GM15510 (cell line): ENCODE data around the gene SLC1A5.

Experiments
- POLR2A ChIP-seq: IDR thresholded peaks from 3 replicates; pipeline ENCODE4 v1.6.1; 2011; ENCODE audit warnings: borderline replicate concordance; ENCODE audit not compliant: insufficient read length; ENCODE audit errors: extremely low read depth

SLC1A5 gene

GRCh38 chr19:46788262-46788967, at the start of gene SLC1A5:
TSS of gene SLC1A5 (minus strand) at chr19:46788594. CDS start at chr19:46787965, 629 bp downstream.
- TF ChIP-seq POLR2A, result peak; percentile 100

DNA sequence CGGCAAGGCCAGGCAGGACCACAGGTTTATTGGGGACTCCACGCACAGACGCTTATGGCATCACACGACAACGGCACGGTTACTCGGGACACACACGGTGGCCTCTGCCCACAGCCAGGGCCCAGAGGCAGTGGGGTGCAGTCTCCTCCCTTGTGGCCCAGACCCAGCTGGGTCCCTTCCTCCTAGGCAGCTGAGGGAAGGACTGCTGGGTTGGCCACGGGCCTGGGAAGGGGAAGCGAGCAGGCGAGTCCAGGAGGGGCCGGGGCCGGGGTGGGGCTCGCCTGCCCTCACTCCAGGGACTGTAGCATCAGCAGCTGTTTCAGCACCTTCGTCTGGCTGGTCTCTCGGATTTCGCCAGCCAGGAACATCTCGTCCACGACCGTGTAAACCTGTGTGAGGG, 49.8 kb upstream of the SLC1A5 start:
- TF ChIP-seq POLR2A, result no peak

- TF ChIP-seq POLR2A, result no peak
Measured at GRCh38 chr19:46834984-46835383, 46.6 kb upstream of the SLC1A5 start.

- no peak for TF ChIP-seq POLR2A
Measured at GRCh38 chr19:46834121-46834520, 45.7 kb upstream of the SLC1A5 start.

- no peak for TF ChIP-seq POLR2A
Measured at GRCh38 chr19:46830864-46831263, 42.5 kb upstream of the SLC1A5 start.

DNA sequence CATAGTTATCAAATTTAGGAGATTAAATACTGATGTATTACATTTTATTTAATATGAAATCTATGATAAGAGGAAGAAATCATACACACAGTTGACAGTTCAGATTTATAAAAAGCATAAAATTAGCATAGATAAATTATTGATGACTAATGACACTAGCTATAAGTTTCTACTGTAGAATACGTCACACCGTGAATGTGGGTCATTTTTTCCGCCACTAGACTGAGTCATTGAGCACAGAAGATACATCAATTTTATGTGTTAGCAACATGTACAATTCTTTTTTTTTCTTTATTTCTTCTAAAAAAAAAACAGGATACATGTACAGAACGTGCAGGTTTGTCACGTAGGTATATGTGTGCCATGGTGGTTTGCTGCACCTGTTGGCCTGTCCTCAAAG, 40.1 kb upstream of the SLC1A5 start:
- no peak for TF ChIP-seq POLR2A

GRCh38 chr19:46825731-46826055, 37.3 kb upstream of the SLC1A5 start:
- no peak for TF ChIP-seq POLR2A

- TF ChIP-seq POLR2A, result no peak
Measured at GRCh38 chr19:46824890-46825730, 36.7 kb upstream of the SLC1A5 start.

DNA sequence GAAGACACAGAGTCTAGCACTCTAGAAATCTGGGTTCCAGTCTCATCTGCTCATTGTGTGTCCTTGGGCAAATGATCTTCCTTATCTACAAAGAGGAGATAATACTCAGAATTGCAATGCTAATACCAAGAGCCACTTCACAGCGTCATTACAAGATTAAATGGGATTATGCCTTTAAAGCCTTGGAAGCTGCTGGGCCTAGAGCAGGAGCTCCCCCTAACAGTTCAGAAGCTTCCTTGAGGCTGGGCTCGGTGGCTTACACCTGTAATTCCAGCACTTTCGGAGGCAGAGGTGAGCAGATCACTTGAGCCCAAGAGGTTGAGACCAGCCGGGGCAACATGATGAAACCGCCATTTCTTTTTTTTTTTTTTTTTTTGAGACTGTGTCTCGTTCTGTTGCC, 34.7 kb upstream of the SLC1A5 start:
- no peak for TF ChIP-seq POLR2A

GRCh38 chr19:46821512-46822409, 33.4 kb upstream of the SLC1A5 start:
- peak; percentile 51 for TF ChIP-seq POLR2A

GRCh38 chr19:46818812-46819211, 30.4 kb upstream of the SLC1A5 start:
- no peak for TF ChIP-seq POLR2A

- TF ChIP-seq POLR2A, result no peak
Measured at GRCh38 chr19:46815833-46816627, 27.6 kb upstream of the SLC1A5 start.

- no peak for TF ChIP-seq POLR2A
Measured at GRCh38 chr19:46813839-46814358, 25.5 kb upstream of the SLC1A5 start.
